ENCODE measurements around the gene TRMT61A. TPM values are rescaled to one million over a fixed set of nuclear protein-coding genes. Genes with fewer than 3 reads are reported as not detected.

TRMT61A gene
- total and polyA plus RNA-seq, 2 of the 13 experiments (the other 11 are each of a cell fraction or from before 2014, with no cell fraction given) = 6.5 to 13.6 TPM

DNA sequence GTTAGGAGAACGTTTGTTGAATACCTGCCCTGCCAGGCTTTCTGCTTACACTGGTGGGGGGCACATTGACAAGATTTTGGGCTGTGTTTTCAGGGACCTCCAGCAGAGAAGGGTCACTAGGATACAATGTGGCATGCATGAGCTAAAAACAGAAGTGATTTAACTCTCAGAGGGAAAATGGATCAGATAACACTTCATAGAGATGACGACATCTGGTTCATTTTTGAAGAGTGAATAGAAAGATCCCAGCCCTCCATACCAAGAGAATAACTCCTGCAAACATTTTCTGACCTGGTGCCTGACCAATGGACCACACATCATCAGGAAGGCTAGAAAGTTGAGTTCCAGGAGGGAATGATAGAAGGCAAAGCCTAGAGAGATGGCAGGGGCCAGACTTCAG lies 40.0 kb upstream of the TRMT61A start:
- H3K4me1 ChIP-seq (ENCODE audit: insufficient read depth, low read length) = no peaks in the 10 kb centered on the region
- H3K9ac ChIP-seq (ENCODE audit: insufficient read depth, low read depth, low read length) = no peak overlapping the region
- H3K79me2 ChIP-seq (ENCODE audit: insufficient read depth, low read length) = no peaks in the 10 kb centered on the region
- intact Hi-C loops (cut with micrococcal nuclease; ENCODE audit: unreplicated experiment) (no loop called here), in situ Hi-C loops (cut with HindIII; ENCODE audit: extremely low pct_ligation_motif_present, low pct_unique_long_range_greater_than_20kb) (no loop called here)
- FAIRE-seq = no peak
- no peak overlapping the region for H3K4me2 ChIP-seq (ENCODE audit: low read depth, low read length)
- TF ChIP-seq ZNF20 (CRISPR knock-in tag; IDR thresholded peaks at IDR 0.05) (no peak), ATAD3A (CRISPR knock-in tag; IDR thresholded peaks at IDR 0.05) (no peak), ZNF451 (CRISPR knock-in tag; IDR thresholded peaks at IDR 0.05) (no peak), ZNF331 (CRISPR knock-in tag; IDR thresholded peaks at IDR 0.05) (no peak), ZNF703 (CRISPR knock-in tag; IDR thresholded peaks at IDR 0.05; ENCODE audit: borderline replicate concordance) (no peak), ZNF180 (CRISPR knock-in tag; IDR thresholded peaks at IDR 0.05; ENCODE audit: borderline replicate concordance, low read depth) (no peak), SNAI1 (CRISPR knock-in tag; IDR thresholded peaks at IDR 0.05; ENCODE audit: borderline replicate concordance) (no peak), FOXP1 (IDR thresholded peaks at IDR 0.05) (no peak), FOXP1 (CRISPR knock-in tag; IDR thresholded peaks at IDR 0.05) (no peak)
- TF ChIP-seq, protein P1, sequence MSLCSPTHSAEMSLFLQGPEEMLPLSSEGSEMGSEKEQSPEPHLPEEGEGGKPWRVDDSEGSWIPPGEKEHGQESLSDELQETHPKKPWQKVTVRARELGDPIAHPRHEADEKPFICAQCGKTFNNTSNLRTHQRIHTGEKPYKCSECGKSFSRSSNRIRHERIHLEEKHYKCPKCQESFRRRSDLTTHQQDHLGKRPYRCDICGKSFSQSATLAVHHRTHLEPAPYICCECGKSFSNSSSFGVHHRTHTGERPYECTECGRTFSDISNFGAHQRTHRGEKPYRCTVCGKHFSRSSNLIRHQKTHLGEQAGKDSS (CRISPR knock-in tag; IDR thresholded peaks at IDR 0.05; ENCODE audit: borderline replicate concordance, low read depth) = no peak
- TF ChIP-seq, protein P2, sequence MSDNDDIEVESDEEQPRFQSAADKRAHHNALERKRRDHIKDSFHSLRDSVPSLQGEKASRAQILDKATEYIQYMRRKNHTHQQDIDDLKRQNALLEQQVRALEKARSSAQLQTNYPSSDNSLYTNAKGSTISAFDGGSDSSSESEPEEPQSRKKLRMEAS (IDR thresholded peaks at IDR 0.05) = no peak
- TF ChIP-seq, protein P3, sequence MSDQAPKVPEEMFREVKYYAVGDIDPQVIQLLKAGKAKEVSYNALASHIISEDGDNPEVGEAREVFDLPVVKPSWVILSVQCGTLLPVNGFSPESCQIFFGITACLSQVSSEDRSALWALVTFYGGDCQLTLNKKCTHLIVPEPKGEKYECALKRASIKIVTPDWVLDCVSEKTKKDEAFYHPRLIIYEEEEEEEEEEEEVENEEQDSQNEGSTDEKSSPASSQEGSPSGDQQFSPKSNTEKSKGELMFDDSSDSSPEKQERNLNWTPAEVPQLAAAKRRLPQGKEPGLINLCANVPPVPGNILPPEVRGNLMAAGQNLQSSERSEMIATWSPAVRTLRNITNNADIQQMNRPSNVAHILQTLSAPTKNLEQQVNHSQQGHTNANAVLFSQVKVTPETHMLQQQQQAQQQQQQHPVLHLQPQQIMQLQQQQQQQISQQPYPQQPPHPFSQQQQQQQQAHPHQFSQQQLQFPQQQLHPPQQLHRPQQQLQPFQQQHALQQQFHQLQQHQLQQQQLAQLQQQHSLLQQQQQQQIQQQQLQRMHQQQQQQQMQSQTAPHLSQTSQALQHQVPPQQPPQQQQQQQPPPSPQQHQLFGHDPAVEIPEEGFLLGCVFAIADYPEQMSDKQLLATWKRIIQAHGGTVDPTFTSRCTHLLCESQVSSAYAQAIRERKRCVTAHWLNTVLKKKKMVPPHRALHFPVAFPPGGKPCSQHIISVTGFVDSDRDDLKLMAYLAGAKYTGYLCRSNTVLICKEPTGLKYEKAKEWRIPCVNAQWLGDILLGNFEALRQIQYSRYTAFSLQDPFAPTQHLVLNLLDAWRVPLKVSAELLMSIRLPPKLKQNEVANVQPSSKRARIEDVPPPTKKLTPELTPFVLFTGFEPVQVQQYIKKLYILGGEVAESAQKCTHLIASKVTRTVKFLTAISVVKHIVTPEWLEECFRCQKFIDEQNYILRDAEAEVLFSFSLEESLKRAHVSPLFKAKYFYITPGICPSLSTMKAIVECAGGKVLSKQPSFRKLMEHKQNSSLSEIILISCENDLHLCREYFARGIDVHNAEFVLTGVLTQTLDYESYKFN (CRISPR knock-in tag; conservative IDR thresholded peaks at IDR 0.05) = no peak
- TF ChIP-seq, protein P4, sequence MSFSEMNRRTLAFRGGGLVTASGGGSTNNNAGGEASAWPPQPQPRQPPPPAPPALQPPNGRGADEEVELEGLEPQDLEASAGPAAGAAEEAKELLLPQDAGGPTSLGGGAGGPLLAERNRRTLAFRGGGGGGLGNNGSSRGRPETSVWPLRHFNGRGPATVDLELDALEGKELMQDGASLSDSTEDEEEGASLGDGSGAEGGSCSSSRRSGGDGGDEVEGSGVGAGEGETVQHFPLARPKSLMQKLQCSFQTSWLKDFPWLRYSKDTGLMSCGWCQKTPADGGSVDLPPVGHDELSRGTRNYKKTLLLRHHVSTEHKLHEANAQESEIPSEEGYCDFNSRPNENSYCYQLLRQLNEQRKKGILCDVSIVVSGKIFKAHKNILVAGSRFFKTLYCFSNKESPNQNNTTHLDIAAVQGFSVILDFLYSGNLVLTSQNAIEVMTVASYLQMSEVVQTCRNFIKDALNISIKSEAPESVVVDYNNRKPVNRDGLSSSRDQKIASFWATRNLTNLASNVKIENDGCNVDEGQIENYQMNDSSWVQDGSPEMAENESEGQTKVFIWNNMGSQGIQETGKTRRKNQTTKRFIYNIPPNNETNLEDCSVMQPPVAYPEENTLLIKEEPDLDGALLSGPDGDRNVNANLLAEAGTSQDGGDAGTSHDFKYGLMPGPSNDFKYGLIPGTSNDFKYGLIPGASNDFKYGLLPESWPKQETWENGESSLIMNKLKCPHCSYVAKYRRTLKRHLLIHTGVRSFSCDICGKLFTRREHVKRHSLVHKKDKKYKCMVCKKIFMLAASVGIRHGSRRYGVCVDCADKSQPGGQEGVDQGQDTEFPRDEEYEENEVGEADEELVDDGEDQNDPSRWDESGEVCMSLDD (CRISPR knock-in tag; IDR thresholded peaks at IDR 0.05; ENCODE audit: borderline replicate concordance) = no peak
- TF ChIP-seq, protein P5, sequence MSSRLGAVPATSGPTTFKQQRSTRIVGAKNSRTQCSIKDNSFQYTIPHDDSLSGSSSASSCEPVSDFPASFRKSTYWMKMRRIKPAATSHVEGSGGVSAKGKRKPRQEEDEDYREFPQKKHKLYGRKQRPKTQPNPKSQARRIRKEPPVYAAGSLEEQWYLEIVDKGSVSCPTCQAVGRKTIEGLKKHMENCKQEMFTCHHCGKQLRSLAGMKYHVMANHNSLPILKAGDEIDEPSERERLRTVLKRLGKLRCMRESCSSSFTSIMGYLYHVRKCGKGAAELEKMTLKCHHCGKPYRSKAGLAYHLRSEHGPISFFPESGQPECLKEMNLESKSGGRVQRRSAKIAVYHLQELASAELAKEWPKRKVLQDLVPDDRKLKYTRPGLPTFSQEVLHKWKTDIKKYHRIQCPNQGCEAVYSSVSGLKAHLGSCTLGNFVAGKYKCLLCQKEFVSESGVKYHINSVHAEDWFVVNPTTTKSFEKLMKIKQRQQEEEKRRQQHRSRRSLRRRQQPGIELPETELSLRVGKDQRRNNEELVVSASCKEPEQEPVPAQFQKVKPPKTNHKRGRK (CRISPR knock-in tag; IDR thresholded peaks at IDR 0.05) = no peak
- TF ChIP-seq, protein P6, sequence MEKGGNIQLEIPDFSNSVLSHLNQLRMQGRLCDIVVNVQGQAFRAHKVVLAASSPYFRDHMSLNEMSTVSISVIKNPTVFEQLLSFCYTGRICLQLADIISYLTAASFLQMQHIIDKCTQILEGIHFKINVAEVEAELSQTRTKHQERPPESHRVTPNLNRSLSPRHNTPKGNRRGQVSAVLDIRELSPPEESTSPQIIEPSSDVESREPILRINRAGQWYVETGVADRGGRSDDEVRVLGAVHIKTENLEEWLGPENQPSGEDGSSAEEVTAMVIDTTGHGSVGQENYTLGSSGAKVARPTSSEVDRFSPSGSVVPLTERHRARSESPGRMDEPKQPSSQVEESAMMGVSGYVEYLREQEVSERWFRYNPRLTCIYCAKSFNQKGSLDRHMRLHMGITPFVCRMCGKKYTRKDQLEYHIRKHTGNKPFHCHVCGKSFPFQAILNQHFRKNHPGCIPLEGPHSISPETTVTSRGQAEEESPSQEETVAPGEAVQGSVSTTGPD (CRISPR knock-in tag; IDR thresholded peaks at IDR 0.05) = no peak
- H3K27ac ChIP-seq (ENCODE audit: extremely low read length, insufficient read depth, low read length) = no peak overlapping the region
- no TSS peak for BruUV-seq (replicated peaks)
- no peak overlapping the region for H3K4me3 ChIP-seq (replicated peaks in 1 of 3; ENCODE audit: insufficient read depth in 1 of 3, low read depth in 2 of 3, low read length in 3 of 3)
- no peak for ATAC-seq
- CTCF ChIA-PET (ENCODE audit: low intra/inter-chr PET ratio, low total read pairs) = no interaction called here
- no peaks in the 10 kb centered on the region for H3K27me3 ChIP-seq (ENCODE audit: control insufficient read depth in 1 of 2, insufficient read depth in 2 of 2, low read length in 2 of 2)
- 97% methylated on average over 2 of the region's 2 CpGs for WGBS (ENCODE audit: low lambda C conversion rate)
- peaks cover 3 to 36% of the 10 kb centered on the region in 2 experiments for H3K36me3 ChIP-seq (replicated peaks in 1 of 2; ENCODE audit: control insufficient read depth in 1 of 2, insufficient read depth in 2 of 2, low read length in 2 of 2)
- H4K20me1 ChIP-seq (ENCODE audit: insufficient read depth, low read length) = no peaks in the 10 kb centered on the region
- DNase-seq (ENCODE audit: low spot score) = no peak
- POLR2A ChIA-PET = no interaction called here
- no peak overlapping the region for H2AFZ ChIP-seq (ENCODE audit: low read length)
- no peaks in the 10 kb centered on the region for H3K9me3 ChIP-seq (ENCODE audit: low read length)
